ENCODE measurements around the gene ADAMTS2.
"Not testable (repeated sequence)": the region's sequence is repeated elsewhere in the genome, so short reads cannot be mapped to it uniquely, and the experiment has no call there.

The ADAMTS2 gene

DNA sequence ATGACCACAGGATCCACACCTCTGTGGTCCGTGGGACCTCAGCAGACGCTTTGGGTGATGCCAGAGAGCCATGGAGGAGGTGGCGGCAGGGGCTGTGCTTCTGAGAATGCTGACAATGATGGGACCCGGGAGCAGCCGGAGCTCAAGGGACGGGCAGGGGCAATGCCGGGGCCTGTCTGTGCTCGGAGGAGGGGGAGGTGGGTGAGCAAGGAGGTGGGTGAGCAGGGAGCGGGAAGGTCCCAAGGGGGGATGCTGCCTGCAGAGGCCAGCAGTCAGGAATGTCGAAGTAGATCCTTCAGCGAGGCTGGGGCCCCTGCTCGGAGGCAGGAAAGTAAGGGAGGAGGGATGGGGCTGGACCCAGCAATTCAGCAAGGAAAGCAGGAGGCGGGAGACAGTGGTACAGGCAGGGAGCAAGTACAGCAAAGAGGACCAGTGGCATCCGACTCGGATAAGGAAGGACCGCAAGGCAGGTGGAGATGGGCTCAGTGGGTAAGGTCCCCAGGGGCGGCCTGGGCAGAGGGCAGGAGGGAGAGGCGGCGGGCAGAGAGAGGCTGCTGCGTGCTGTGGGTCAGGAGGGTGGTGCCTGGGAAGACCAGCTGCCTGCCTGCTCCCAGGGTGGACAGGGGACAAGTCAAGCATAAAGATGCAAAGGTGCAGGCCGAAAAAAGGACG is 49.0 kb downstream of the ADAMTS2 start:
- no peaks in the 10 kb centered on the region for H3K36me3 Mint-ChIP-seq (ENCODE audit: low read depth)
- H3K9me3 Mint-ChIP-seq: no peaks in the 10 kb centered on the region
- no peak overlapping the region for H3K4me3 Mint-ChIP-seq
- H3K4me1 Mint-ChIP-seq (ENCODE audit: low read depth): no peaks in the 10 kb centered on the region
- no peaks in the 10 kb centered on the region for H3K27me3 Mint-ChIP-seq (ENCODE audit: low read depth)
- no peak overlapping the region for H3K27ac Mint-ChIP-seq

DNA sequence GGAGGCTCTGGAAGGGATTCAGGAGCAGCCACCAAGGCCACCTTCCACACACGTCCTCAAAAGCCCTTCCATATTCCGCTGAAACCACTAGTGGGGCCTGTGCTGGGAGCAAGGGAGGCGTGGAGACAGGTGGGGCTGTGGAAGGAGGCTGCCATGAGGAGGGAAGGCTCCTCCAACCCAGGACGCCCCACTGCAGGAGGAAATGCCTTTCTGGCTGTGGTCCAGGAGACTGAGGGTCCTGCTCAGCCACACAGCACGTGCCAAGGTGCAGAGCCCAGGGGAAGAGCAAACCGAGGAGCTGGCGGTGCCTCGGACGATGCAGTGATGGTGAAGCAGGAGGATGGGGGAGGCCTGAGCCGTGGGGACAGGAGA is 49.5 kb downstream of the ADAMTS2 start:
- Mint-ChIP-seq H3K27me3 (ENCODE audit: low read depth) (no peaks in the 10 kb centered on the region), H3K36me3 (ENCODE audit: low read depth) (no peaks in the 10 kb centered on the region), H3K4me3 (no peak overlapping the region), H3K27ac (no peak overlapping the region), H3K9me3 (no peaks in the 10 kb centered on the region), H3K4me1 (ENCODE audit: low read depth) (no peaks in the 10 kb centered on the region)

DNA sequence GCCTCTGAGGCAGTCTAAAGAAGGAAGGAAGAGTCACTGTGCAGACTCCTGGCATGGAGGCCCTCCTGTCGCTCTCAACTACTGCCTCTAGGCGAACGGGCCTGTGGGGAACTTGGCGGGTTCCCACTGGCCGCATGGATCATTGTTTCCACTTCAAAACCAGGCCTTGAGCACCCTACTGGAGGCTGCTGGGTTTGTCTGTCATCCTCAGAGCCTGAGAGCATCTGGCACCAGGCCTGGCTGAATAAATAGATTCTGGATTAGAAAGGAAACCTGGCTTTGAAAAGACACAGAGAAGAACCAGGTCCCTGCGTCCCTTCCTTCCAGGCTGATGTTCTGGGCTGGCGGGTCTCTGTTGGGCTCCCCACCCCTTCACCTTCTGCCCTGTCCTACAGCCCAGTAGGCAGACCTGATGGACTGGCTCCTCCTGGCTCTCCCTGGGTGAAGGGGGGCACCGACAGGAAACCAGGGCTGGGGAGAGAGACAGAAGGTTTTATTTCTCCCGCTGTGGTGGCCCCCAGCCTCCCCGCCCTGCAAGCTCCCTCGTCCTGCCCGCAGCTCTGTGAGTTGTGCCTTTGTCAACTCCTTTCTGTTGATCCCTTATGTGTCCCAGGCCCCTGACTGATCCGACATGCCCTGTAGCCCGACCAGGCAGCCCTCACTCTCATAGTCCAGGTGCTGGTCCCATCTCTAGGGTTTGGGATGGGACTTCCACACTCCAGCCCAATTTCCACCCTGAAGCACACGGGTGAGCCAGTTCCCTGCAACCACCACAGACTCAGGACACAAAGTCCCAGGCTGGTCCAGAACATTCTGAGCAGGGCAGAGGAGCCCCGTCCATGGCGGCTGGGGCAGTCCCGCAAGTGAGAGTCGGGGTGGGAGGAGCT is 50.1 kb downstream of the ADAMTS2 start:
- H3K27me3 Mint-ChIP-seq (ENCODE audit: low read depth): no peaks in the 10 kb centered on the region
- no peaks in the 10 kb centered on the region for H3K9me3 Mint-ChIP-seq
- H3K4me3 Mint-ChIP-seq: no peak overlapping the region
- no peaks in the 10 kb centered on the region for H3K4me1 Mint-ChIP-seq (ENCODE audit: low read depth)
- H3K27ac Mint-ChIP-seq: no peak overlapping the region
- H3K36me3 Mint-ChIP-seq (ENCODE audit: low read depth): no peaks in the 10 kb centered on the region

DNA sequence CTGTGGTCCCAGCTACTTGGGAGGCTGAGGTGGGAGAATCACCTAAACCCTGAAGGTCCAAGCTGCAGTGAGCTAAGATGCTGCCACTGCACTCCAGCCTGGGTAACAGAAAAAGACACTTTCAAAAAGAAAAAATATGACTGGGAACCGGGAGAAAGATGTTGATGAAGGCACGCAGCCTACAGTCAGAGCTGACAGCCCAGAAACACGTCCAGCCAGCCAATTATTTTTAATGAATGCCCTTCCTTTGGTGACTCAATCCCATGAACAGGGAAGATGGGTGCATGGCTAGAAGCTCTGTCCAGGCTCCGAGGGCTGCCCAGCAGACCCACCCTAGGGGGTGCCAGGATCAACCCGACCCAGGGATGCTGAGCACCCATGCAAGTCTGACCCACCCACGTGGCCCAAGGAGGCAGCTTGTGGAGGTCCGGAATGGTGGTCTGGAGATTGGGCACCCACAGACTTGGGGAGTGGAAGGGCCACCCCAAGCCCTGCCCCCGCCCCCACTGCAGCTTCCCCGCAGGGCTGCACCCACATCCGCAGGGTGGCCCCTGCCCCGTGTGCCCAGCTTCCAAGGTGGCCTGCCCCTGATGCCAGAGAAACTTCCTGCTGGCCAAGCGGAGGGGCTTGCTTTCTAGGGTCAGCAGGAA is 51.0 kb downstream of the ADAMTS2 start:
- H3K27me3 Mint-ChIP-seq (ENCODE audit: low read depth): no peaks in the 10 kb centered on the region
- no peaks in the 10 kb centered on the region for H3K4me1 Mint-ChIP-seq (ENCODE audit: low read depth)
- H3K9me3 Mint-ChIP-seq: no peaks in the 10 kb centered on the region
- no peak overlapping the region for H3K27ac Mint-ChIP-seq
- no peak overlapping the region for H3K4me3 Mint-ChIP-seq
- no peaks in the 10 kb centered on the region for H3K36me3 Mint-ChIP-seq (ENCODE audit: low read depth)

DNA sequence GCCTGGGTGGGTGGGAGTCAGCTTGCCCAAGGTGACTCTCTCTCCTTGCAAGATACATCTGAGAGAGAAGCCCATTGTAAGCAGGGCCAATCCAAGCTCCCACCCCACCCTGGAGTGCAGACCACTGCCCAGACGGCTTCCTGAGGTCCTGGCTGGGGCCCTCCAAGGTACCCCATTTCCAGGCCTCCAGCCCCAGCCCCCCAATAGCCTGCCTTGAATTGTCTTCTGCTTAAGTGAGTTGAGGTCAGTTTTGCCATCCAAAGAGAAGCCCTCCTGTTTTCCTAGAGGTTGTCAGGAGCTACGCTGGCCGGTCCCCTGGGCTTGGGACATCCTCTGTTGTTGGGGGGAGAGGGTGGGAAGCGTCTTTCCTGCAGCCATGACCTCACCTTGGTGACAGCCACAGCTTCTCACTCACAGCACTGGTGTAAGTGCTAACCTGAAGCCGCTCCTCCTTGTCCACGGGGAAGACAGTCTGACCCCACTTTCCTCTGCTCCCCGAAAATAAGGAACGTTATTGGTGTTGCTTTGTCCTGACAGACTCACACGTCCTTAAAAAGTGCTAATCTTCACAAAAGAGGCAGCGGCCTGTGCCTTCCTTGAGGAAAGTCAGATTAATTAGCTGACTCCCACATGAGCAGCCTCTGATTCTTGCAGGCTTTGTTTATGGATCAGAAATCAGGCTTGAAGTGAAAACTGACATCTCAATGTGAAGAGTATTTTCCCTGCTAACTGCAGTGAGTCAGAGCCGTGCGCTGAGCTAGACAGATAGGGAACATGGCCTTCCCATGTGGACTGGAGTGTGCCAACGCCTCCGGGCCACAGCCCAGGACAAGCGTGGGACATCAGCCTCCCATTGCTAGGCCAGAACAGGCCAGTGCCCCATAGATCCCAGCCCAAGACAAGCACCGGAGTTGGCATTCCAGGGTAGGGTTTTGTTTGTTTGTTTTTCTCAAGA is 52.3 kb downstream of the ADAMTS2 start:
- H3K27ac Mint-ChIP-seq: no peak overlapping the region
- H3K4me3 Mint-ChIP-seq: no peak overlapping the region
- no peaks in the 10 kb centered on the region for H3K4me1 Mint-ChIP-seq (ENCODE audit: low read depth)
- H3K36me3 Mint-ChIP-seq (ENCODE audit: low read depth): no peaks in the 10 kb centered on the region
- no peaks in the 10 kb centered on the region for H3K9me3 Mint-ChIP-seq
- no peaks in the 10 kb centered on the region for H3K27me3 Mint-ChIP-seq (ENCODE audit: low read depth)

DNA sequence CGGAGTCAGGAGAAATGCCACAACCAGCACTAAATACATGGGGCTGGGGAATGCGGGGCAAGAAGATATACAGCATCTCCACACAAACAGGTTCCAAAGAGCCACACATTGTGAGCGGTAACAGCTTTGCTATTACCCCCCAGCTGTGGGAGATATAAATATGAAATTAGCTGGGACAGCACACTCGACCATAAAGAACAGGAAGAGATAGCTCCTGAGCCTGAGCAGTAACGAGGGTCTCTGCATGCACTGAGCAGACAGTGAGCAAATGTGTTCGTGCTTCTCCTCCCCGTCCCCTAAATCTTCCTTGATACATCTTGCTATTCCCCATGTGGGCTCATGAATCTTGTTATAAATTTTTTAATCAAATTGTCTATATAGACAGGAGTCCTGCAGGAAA is 53.1 kb downstream of the ADAMTS2 start:
- Mint-ChIP-seq H3K27me3 (ENCODE audit: low read depth) (no peaks in the 10 kb centered on the region), H3K4me1 (ENCODE audit: low read depth) (no peaks in the 10 kb centered on the region)

DNA sequence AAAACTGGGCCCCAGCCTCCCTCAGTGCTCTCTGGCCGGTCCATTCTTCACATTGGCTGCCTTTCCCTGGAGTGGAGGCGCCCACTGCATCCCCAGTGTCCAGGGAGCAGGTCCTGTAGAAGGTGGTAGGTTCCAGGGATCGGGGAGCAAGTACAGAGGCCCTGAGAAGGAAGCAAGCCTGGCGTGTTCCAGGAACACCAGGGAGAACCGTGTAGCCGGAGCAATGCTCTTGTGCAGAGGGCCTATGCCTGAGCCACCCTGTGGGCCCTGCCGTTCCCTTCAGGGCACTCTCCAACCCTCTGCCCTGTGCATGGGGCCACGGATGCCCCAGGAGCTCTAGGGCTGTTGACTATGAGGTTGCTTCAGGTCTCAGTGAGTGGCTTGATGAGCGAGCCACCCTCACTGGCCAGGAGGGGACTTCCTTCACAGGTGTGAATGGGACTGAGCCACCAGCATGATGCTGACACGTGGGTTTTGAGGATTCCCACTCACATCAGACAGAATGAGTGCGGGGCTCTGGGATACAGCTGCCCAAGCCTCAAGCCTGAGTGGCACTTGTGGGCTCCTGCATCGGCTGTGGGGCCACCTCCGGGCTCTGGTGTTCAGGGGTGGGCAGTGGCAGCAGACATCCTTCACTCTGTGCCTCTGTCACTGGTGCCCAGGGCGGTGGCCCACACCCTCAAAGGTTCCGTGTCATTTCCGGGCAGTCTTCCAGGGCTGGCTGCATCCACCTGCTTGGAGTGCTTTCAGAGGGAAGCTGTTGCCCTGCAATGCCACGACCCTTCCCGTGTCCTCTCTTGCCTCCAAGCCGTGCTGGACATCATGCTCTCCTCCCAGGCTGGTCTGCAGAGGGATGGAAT is 54.4 kb downstream of the ADAMTS2 start:
- no peak overlapping the region for H3K27ac Mint-ChIP-seq

More for the DNA sequence above, 53.1 kb downstream of the ADAMTS2 start:
- H3K27ac Mint-ChIP-seq: no peak overlapping the region
- no peaks in the 10 kb centered on the region for H3K36me3 Mint-ChIP-seq (ENCODE audit: low read depth)
- H3K9me3 Mint-ChIP-seq: no peaks in the 10 kb centered on the region
- H3K4me3 Mint-ChIP-seq: no peak overlapping the region

DNA sequence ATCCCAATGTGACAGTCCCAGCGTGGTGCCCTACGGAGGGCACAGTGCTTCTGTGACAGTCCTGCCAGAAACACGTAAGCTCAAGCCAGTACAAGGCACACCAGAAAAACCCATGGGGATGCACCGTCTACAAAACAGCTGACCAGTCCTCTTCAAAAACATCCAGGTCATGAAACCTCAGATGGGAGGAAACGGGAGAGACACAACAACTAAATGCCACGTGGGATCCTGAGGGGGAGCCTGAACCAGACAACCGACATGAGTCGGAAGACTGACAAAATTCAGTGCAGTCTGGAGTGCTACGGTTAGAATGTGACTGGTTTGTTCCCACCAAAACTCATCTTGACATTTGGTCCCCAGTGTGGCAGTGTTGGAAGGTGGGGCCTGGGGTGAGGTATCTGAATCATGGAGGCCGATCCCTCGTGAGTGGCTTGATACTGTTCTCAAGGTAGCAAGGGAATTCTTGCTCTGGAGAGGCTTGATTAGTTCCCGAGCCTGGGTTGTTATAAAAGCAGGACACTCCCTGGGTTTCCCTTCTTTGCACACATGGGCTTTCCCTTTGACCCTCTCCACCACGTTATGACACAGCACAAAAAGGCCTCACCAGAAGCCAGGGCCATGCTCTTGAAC is 55.4 kb downstream of the ADAMTS2 start:
- no peaks in the 10 kb centered on the region for H3K9me3 Mint-ChIP-seq
- no peaks in the 10 kb centered on the region for H3K4me1 Mint-ChIP-seq (ENCODE audit: low read depth)
- H3K27me3 Mint-ChIP-seq (ENCODE audit: low read depth): no peaks in the 10 kb centered on the region
- no peak overlapping the region for H3K4me3 Mint-ChIP-seq
- H3K36me3 Mint-ChIP-seq (ENCODE audit: low read depth): no peaks in the 10 kb centered on the region
- H3K27ac Mint-ChIP-seq: no peak overlapping the region

More for the DNA sequence above, 54.4 kb downstream of the ADAMTS2 start:
- no peaks in the 10 kb centered on the region for H3K36me3 Mint-ChIP-seq (ENCODE audit: low read depth)
- no peak overlapping the region for H3K4me3 Mint-ChIP-seq
- no peaks in the 10 kb centered on the region for H3K4me1 Mint-ChIP-seq (ENCODE audit: low read depth)
- H3K9me3 Mint-ChIP-seq: no peaks in the 10 kb centered on the region
- no peaks in the 10 kb centered on the region for H3K27me3 Mint-ChIP-seq (ENCODE audit: low read depth)

DNA sequence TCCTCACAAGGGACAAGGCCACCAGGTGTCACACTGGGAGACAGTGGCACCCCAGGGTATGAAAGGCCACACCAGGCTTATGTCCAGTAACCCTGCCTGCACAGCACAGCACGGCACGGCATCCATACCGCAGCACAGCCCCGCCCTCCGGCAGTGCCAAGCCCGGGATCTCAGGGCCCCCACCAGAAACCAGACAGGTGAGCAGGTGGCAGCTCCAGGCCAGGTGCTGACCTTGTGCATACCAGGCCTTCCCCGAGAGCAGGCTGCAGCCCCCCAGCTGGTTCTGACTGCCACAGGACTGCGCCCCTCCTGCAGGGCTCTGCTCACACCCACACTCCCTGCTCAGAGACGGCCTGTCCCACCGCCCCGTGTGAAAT is 56.5 kb downstream of the ADAMTS2 start:
- H3K9me3 Mint-ChIP-seq: no peaks in the 10 kb centered on the region
- no peak overlapping the region for H3K4me3 Mint-ChIP-seq
- no peak overlapping the region for H3K27ac Mint-ChIP-seq
- H3K4me1 Mint-ChIP-seq (ENCODE audit: low read depth): no peaks in the 10 kb centered on the region
- H3K36me3 Mint-ChIP-seq (ENCODE audit: low read depth): no peaks in the 10 kb centered on the region
- no peaks in the 10 kb centered on the region for H3K27me3 Mint-ChIP-seq (ENCODE audit: low read depth)

DNA sequence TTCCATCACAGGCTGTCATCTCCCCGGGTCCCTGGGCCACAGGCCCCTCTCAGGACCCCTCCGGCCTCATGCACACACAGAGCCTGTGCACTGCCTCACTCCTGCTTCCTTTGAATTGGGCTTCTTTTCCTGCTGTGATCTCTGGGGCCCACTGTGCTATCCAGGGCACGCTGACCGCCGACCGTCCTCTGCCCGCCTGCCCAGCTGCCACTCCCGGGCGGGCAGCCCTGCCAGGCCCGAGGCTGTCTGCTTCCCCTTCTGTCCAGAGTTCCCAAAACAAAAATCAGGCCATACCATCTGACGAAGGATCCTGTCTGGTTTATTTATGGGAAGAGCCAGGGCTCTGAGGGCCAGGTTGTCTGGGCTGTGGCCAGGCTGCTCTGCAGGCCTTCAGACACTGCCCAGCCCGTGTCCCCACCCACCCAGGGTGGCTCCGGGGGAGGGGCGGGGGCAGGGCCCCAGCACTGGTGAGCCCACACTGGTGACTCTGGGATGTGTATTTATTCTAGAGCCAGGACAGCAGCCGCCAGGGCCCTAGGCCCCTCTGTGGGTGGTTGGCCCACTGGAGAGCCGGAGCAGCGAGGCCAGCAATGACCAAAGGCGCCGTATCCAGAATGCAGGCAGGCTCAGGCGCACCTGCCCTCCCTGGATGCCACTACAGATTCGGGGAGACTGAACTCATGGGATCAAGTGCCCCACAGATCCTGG is 57.0 kb downstream of the ADAMTS2 start:
- no peaks in the 10 kb centered on the region for H3K9me3 Mint-ChIP-seq
- H3K27me3 Mint-ChIP-seq (ENCODE audit: low read depth): no peaks in the 10 kb centered on the region
- H3K36me3 Mint-ChIP-seq (ENCODE audit: low read depth): no peaks in the 10 kb centered on the region
- no peak overlapping the region for H3K4me3 Mint-ChIP-seq
- H3K27ac Mint-ChIP-seq: no peak overlapping the region
- no peaks in the 10 kb centered on the region for H3K4me1 Mint-ChIP-seq (ENCODE audit: low read depth)

DNA sequence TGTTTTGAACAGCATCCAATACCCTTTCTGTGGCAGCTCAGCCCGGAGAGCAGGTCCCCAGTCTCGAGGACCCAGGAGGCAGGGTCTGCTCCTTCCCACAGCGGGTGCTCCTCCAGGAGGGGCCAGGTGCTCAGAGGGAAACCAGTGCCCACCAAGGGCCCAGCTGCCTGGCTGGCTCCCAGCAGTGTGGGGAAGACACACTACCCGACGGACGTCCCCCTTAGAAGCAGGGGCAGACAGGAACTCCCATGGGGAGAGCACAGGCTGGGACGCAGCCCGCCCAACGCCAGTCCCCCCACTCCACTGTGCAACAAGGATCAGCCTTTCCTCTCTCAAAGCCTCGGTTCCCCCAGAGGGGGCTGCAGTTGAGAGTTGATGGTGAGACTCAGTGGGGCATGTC is 57.6 kb downstream of the ADAMTS2 start:
- H3K27ac Mint-ChIP-seq: no peak overlapping the region
- no peaks in the 10 kb centered on the region for H3K36me3 Mint-ChIP-seq (ENCODE audit: low read depth)
- no peak overlapping the region for H3K4me3 Mint-ChIP-seq
- no peaks in the 10 kb centered on the region for H3K27me3 Mint-ChIP-seq (ENCODE audit: low read depth)
- H3K4me1 Mint-ChIP-seq (ENCODE audit: low read depth): no peaks in the 10 kb centered on the region
- H3K9me3 Mint-ChIP-seq: no peaks in the 10 kb centered on the region

DNA sequence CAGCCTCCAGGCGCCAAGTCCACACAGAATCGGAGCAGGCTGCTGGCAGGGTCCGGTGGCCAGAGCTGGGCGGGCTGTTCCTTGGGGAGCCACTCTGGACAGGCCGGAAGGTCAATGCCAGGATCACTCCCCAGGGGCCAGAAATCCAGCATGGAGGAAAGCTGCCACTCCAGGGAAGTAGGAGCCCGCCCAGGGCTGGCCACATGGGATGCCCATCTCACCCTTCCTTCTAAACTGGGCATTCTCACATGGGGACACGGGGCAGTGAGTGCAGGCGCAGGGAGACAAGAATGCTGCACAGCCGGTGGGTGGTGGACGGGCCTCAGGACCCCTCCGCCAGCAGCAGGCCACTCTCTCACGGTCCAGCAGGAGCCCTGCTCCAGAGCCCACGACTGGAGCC is 58.2 kb downstream of the ADAMTS2 start:
- no peaks in the 10 kb centered on the region for H3K36me3 Mint-ChIP-seq (ENCODE audit: low read depth)
- H3K9me3 Mint-ChIP-seq: no peaks in the 10 kb centered on the region
- no peak overlapping the region for H3K27ac Mint-ChIP-seq
- H3K27me3 Mint-ChIP-seq (ENCODE audit: low read depth): no peaks in the 10 kb centered on the region
- H3K4me3 Mint-ChIP-seq: no peak overlapping the region
- H3K4me1 Mint-ChIP-seq (ENCODE audit: low read depth): no peaks in the 10 kb centered on the region

DNA sequence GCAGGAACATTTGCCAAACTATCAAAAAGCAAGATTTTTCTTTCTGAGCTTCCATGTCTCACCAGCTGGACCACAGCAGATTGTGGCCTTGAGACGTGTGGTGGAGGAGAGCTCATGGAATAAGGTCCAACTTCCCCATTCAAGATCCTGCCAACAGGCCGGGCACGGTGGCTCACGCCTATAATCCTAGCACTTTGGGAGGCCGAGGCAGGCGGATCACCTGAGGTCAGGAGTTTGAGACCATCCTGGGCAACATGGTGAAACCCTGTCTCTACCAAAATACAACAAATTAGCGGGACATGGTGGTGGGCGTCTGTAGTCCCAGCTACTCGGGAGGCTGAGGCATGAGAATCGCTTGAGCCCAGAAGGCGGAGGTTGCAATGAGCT is 59.5 kb downstream of the ADAMTS2 start:
- H3K27me3 Mint-ChIP-seq (ENCODE audit: low read depth); H3K4me3 Mint-ChIP-seq: not testable (repeated sequence)

More for the DNA sequence above, 59.5 kb downstream of the ADAMTS2 start:
- H3K27ac Mint-ChIP-seq; H3K4me1 Mint-ChIP-seq (ENCODE audit: low read depth); H3K9me3 Mint-ChIP-seq; H3K36me3 Mint-ChIP-seq (ENCODE audit: low read depth): not testable (repeated sequence)
